ENCODE results near the gene C11orf68.
A peak's percentile ranks its signal among the peaks of the same experiment; 100 is the strongest.

Gene C11orf68

DNA sequence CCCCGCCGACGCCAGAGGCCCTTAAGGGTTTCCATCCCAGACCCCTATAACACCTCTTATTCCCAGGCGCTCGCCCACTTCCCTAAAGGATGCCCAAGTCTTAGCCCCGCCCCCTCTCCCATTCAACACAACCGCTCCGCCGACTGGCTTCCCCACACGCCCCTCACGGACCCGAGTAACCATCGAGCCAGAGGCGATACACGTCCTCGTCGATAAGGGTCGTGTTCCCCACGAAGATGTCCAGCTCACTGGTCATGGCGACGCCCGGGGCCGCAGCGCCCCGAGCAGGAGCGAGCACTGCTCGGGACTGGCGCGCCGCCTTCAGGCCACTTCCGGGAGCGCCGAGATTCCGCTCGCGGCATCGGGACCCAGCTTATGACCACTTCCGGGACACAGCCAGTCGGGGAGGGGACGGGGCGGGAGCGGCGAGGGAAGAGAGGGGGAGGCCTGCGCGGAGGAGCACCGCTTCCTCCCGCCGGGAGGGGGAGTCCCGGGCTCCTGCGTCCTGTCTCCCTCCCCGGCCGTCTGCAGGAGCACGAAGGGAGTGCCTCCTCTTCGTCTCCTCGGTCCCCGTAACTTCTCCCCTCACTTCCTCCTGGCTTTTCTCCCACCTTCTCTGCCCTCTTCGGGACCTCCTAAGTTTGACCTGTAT is 30.6 kb downstream of the C11orf68 start, which contains the start of gene FIBP:
TSS of gene FIBP (minus strand) at position 309 of the 652 bp plus-strand sequence. CDS start at position 256, 53 bp downstream.
- DNase-seq: peak; percentile 86 to 94 (median 90)

DNA sequence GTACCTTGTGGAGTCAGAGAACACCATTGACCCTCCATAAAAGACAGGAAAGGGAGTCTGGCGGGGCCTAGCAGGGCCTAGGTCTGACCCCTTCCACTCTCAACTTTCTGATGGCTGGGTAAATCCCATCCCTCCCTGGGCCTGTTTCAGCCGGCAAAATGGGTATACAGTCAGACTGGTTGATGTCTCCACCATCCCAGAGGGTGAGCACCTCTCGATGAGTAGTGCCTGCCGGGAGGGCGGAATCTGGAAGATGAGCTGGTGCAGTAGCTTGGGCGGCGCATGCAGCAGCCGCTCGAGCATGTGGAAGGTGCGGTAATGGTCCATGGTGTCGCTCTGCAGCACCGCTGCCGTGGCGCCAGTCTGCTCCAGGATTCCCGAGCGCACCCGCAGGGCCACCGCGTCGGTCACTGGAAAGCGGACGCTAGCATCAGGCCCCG is 31.1 kb downstream of the C11orf68 start:
- peak in 1 of 6 experiments; percentile 55 for DNase-seq

DNA sequence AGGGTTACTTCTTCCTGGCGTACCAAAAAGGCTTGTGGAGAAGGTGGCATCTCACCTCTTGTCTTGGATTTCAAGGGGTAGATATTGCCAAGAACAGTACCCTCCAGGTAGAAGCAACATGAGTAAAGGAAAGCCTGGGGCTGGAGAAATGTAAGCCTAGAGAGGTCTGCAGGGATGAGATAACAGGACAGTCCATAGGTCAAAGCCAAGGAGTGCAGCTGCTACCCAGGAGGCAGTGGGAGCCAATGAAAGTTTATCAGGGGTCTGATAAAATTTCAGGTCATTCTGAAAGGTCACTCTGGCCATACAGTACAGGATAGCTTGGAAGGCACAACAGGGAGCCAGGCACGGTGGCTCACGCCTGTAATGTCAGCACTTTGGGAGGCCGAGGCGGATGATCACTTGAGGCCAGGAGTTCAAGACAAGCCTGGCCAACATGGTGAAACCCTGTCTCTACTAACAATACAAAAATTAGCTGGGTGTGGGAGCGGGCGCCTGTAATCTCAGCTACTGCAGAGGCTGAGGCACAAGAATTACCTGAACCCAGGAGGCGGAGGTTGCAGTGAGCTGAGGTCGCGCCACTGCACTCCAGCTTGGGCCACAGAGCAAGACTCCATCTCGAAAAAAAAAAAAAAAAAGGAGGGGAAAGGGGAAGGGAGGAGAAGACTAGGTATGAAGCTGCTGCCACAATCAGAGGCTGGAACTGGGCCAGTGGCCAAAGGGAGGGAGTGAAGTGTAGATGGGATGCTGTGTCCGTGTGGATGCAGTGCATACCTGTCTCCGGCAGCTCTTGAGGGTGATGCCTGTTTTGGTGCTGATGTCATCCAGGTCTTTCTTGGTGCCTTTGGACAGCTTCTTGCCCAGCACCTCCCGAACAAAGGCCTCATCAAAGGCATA is 31.8 kb downstream of the C11orf68 start:
- DNase-seq: no peak

DNA sequence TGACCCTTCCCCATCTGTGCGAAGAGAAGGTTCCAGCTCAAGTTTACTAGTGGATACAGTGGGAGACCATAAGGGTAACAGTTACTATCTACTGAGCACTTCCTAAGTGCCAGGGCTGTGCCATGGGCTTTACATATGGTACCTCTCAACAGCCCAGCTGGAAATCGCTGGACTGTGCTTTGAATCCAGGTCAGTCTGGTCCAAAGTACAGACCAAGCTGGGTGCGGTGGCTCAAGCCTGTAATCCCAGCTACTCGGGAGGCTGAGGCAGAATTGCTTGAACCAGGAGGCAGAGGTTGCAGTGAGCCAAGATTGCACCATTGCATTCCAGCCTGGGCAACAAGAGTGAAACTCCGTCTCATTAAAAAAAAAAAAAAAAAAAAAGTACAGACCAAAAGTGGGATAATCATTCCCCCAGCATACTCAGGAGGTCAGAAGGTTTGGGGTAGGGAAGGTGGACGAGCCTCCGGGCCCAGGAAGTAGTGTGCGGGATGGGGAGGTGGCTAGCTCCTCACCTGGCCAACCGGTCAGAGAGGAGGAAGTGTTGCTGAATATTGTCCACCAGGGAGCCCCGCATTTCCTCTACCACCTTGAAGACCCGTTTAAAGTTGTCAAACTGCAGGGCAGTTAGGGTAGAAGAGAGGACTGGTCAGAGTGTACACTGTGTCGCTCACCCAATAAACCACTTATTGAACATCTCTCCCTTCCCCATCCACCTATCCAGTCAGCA is 32.9 kb downstream of the C11orf68 start:
- no peak for DNase-seq

DNA sequence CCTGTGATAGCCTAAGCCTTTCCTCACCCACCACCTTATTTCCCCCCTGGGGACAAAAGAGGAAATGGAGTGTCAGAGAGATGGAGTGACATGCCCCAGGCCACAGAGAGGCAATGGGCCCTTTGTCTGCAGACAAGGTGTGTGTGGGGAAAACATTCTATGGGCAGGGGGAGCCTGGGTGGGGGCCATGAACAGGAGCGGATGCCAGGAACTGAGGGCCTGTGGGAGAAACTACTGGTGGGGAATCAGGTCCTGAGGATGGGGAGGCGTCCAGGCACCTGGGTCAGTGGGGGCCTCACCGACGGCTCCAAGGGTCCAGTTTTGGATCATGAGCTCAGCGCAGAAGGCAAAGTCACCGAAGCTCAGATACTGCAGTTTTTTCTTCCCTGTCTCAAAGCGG is 33.6 kb downstream of the C11orf68 start:
- no peak for DNase-seq

DNA sequence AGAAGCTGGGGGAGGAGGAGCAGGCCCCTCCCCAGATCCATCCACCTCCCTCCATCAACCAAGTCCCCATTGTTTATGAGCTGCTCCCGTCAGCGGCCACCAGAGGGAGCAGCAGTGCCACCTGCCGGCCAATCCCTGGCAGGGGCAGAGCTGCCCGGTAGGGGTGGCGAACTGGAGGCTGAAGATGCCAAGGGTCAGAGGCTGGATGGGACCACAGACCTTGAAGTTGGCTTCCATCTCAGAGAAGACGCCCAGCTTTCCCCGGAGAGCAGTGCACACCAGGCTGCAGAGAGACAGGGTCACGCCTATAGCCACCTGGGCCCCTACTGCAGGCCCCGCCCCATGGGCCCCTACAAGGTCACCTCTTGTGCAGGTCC is 34.2 kb downstream of the C11orf68 start:
- peak; percentile 51 to 84 (median 76) for DNase-seq

DNA sequence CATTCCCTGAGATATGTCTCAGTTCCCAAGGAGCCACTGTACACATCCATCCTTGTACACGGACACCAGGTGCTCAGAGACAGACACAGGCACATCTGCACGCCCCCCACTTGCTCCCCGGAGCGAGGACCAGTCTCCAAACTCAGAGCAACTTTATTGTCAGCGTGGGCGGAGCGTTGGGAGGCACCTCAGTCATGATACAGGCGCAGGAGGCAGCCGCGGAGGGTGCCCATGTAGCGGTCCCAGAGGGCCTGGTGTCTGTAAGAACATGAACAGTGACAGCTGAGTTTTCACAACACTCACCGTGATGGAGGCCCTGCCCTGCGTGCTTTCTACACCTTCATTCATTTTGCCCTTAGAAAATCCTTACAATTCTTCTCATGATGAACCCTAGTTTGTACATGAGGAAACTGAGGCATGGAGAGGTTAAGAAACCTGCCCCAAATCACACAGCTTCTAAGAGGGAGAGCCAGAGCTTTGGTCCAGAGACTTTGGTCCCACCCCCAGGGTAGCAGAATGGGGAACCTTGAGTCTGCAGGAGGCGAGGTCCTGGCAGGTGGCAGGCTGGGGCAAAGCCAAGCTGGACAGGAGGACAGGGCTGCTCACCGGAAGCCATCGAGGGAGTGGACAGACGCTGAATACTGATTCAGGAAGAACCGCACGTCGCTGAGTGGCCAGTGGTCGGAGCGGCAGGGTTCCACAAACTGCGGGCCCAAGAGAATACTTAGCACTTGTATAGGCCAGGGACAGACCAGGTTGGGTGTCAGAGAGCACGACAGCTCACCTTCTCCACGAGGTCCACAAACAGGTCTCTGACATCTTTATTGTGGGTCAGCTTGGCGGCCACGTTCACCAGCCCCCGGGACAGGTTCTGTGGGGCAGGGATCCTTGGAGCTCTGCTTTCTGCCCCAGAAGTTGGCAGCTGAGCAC is 34.8 kb downstream of the C11orf68 start:
- no peak for DNase-seq

DNA sequence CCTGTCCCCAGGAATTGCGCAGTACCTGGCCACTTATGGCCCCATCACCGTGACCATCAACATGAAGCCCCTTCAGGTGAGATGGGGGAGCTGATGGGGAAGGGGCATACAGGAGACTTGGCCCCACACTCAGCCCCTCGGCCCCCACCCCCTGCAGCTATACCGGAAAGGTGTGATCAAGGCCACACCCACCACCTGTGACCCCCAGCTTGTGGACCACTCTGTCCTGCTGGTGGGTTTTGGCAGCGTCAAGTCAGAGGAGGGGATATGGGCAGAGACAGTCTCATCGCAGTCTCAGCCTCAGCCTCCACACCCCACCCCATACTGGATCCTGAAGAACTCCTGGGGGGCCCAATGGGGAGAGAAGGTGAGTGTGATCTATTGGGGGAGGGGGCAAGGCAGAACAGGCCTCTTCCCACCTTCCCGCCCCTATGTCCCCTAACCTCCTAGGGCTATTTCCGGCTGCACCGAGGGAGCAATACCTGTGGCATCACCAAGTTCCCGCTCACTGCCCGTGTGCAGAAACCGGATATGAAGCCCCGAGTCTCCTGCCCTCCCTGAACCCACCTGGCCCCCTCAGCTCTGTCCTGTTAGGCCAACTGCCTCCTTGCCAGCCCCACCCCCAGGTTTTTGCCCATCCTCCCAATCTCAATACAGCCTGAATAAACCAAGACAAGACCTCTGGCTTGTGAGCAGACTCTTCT is 35.7 kb downstream of the C11orf68 start:
- DNase-seq: no peak

DNA sequence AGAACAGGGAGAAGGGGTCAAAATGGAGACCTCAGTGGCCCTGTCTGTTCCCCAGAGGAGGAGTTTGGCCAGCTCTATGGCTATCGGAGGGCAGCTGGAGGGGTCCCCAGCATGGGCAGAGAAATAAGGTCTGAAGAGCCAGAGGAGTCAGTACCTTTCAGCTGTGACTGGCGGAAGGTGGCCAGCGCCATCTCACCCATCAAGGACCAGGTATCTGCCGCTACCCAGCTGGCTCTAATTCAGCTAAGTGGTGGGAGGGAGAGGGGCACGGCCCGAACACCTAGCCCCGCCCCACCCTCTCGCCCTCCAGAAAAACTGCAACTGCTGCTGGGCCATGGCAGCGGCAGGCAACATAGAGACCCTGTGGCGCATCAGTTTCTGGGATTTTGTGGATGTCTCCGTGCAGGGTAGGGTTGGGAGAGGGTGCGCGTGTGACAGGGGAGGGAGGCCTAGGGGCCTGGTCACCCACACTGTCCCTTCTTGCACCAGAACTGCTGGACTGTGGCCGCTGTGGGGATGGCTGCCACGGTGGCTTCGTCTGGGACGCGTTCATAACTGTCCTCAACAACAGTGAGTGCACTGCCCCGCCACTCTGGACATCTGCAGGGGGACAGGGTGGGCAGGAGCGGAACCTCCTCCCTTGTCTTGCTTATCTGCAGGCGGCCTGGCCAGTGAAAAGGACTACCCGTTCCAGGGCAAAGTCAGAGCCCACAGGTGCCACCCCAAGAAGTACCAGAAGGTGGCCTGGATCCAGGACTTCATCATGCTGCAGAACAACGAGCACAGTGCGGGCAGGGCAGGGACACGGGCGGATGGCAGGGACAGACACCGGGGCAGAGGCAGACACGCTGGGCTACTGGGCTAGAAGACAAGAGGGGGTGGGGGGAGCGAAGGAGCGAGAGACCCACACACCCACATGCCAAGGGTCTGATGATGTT is 36.5 kb downstream of the C11orf68 start:
- no peak for DNase-seq

DNA sequence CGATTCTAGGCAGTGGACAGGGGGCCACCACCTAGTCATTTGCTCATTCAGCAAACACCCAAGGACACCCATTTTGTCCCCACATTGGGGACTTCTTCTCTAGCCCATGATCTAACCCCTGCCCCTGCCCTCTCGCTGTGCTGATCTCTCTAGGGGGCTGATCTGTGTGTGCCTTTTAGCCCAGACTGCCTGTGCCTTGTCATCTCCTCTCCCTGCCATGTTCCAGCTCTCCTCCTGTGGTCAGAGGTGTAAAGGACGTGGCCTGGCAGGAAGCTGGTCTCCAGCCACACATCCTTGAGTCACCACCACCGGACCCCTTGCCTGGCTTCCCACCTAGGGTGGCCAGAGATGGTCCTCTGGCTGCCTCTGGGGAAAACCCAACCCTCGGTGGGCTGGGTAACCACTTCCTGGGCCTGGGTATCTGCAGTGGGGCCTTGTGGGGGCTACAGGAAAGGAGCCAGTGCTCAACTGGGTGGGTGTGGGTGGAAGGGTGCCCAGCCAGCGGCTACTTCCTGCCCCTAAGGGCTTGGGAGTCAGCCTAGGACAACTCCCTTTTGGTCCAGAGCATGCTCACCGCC is 37.9 kb downstream of the C11orf68 start:
- no peak for DNase-seq

DNA sequence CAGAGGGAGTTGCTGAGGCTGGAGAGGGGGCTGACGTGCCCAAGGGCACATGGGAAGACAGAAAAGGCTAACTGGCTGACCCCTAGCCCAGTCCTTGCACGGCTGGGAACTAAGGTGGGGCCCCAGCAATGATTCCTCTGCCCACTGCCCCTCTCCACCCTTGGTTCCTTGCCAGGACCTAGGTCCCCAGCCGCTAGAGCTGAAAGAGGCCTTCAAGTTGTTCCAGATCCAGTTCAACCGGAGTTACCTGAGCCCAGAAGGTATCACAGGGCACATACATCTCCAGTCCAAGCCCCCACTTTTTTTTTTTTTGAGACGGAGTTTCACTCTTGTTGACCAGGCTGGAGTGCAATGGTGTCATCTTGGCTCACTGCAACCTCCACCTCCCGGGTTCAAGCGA is 38.8 kb downstream of the C11orf68 start:
- no peak for DNase-seq

DNA sequence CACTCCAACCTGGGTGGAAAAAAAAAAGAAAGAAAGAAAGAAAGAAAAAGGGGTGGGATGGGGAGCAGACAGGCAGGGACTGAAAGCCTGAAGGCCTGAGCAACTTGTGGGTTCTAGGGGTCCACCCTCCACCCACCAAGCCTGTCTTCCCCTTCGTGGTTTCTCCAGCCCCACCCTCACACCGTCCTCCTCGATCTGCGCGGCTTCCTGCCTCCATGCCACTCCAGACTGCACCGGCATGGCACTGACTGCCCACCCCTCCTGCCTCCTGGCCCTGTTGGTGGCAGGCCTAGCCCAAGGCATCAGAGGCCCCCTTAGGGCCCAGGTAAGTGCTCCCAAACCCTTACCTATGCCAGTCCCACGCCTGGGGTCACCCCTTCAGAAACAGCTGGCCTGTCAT is 39.2 kb downstream of the C11orf68 start, which contains the start of gene CTSW:
TSS of gene CTSW (plus strand) at position 221 of the 400 bp plus-strand sequence. CDS start at position 239, 18 bp downstream.
- peak in 2 of 6 experiments; percentile 15 to 22 for DNase-seq

DNA sequence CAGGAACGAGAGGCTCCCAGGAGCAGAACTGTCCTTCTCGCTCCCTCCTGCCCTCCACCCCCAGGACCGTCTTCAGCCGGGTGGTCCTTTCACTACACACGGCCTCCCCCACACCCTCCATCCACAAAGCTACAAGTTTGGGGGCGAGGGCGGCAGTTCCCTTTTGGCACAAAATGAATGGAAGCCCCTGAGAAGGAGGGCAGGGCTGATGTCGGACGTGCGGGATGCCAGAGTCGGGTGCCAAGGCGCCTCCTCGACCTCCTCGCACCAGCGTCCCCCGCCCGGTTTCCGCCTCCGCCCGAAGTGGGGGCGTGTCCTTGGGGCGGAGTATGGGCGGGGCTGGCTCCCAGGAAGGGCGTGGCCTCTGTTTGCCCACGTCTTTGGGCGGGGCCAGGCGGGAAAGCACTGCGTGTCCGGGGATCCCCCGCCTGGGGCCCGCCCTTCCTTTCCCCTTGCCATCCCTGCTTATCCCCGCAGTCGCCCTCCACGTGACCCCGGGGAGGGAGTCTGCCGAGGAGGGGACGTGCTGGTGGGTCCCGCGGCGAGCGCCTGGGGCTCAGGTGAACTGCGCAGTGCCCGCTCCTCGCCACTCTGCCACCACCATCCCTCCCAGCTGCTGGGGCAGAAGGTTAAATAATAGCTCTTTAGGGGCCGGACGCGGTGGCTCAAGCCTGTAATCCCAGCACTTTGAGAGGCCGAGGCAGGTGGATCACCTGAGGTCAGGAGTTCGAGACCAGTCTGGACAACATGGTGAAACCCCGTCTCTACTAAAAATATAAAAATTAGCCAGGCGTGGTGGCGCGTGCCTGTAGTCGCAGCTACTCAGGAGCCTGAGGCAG is 45.3 kb downstream of the C11orf68 start:
- peak; percentile 90 to 98 (median 96) for DNase-seq

DNA sequence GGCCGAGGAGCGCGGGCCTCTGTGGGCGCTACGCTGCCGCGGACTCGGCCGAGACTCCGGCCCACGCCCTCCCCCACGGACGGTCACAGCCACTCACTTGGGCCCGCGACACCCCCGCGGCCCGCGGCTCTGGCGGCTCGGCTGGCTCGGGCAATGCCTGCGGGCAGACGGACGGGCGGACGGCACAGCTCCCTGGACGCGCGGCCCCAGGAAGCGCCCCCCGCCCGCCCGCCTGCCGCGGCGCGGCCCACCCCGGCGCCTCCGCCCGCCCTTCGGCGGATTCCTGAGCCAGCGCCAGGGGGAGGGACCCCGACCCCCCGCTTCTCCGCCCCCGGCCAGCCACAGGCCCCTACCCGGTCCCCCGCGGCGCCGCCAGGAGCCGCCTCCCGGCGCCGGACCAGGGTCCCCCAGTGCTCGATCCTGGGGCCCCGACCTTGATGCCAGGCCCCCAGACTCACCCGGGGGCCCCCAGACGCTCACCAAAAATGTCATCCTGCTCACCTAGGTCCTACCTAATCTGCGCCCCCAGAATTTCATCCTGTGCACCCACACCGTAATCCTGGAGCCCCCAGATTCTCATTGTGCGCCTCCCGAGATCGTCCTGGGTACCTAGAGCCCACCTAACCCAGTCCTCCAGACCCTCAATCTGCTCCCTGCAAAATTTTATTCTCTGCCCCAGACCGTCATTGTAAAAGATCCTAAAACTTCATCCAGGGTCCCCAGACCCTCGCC is 46.1 kb downstream of the C11orf68 start, which contains the start of gene EFEMP2:
TSS of gene EFEMP2 (minus strand) at position 215 of the 732 bp plus-strand sequence. CDS start 446 bp downstream, outside the sequence.
- DNase-seq: no peak

DNA sequence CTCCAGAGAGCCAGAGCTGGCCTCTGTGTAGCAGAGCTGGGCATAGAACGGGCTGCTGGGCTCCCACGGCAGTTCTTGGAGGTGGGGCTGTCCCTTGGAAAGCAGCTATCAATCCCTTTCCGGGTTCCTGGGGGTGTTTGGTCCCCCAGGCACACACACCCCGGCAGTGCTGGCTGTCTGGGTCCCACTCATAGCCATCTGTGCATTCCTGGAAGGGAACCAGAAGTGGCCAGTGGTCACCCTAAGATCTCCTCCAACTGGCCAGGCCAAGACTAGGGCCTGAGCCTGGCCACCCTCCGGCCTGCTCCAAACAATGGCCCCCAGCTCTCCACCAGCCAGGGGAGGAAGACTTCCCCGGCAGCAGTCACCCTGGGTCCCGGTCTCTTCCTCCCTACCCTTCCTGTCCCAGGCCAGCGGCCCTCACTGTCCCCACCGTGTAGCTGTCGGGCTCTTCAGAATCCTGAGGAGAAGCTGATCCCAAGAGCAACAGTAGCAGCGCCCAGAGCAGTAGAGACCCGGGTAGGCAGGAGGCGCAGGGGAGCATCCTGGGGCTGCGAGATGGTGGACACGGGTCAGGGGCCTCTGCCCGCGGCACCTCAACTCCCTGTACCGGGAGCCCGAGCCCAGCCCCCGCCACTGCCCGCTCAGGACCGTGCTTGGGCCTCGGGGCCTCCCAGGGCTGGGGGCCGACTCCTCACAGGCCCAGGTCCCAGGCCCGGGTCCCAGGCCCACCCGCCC is 46.9 kb downstream of the C11orf68 start:
- DNase-seq: no peak

DNA sequence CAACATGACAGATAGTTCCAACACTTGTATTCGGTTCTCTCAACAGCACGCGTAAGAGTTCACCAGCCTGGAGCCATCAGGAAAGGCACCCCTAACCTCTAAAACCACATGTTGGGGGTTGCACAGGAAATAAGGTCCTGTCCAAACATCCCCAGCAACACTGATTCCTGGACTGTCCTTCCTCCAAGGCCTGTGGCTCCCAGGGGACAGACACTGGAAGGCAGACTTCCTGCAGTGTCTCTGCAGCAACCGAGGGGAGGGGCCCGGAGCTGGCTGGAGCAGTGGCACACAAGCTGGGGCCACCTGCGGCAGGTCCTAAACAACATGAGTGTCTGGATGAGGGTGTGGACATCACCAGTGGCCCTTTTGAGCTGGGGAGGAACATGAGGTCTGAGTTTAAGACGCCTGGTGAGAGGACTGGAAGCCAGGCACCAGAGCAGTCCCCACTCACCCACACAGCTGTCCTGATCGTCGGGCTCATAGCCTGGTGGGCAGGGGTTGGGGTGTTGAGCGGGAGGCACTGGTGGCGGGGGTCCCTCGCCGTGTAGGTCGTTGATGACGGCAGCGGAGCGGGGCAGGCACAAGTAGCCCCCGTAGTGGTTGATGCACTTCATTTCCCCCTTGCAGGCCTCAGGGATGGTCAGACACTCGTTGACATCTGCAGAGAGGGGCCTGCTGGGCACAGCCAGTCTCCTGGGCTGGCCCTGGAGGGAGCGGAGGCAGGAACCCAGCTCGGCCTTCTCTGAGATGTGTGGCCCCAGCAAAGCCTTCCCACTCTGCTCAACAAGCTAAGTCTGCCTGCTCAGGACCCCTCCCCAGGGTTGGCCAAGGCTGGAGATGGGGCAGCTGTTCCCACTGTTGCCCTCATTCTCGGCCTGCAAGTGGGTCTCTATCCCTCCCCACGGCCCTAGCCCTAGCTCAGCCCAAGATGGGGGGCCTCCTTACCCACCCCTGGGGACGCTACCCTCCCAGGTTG is 47.9 kb downstream of the C11orf68 start:
- no peak for DNase-seq

All from stimulated activated naive CD4-positive, alpha-beta T cell (primary cell).